HG02943 (cell line): ENCODE data around the gene AGO3.

Source experiments
- ATAC-seq: cut with Tn5 transposase; IDR thresholded peaks from one replicate; pipeline ENCODE4 v1.9.1; 2021; ENCODE audit warnings: mild to moderate bottlenecking, low read depth, moderate library complexity; ENCODE audit not compliant: unreplicated experiment

Gene AGO3

GRCh38 chr1:36093929-36094328 lies 163.0 kb downstream of the AGO3 start:
- ATAC-seq: no peak

GRCh38 chr1:36094621-36095061 lies 163.7 kb downstream of the AGO3 start:
- no peak for ATAC-seq

- no peak for ATAC-seq
Measured at GRCh38 chr1:36095760-36096405, 165.0 kb downstream of the AGO3 start.

GRCh38 chr1:36096500-36097432 lies 165.9 kb downstream of the AGO3 start:
- ATAC-seq: no peak

GRCh38 chr1:36097693-36098585 lies 167.0 kb downstream of the AGO3 start:
- ATAC-seq: no peak

- ATAC-seq: no peak
Measured at GRCh38 chr1:36098650-36099365, 167.9 kb downstream of the AGO3 start.

- no peak for ATAC-seq
Measured at GRCh38 chr1:36099681-36100341, 168.9 kb downstream of the AGO3 start.

- ATAC-seq: no peak
Measured at GRCh38 chr1:36100376-36100775, 169.5 kb downstream of the AGO3 start.

GRCh38 chr1:36101546-36101945 lies 170.6 kb downstream of the AGO3 start:
- no peak for ATAC-seq

GRCh38 chr1:36106269-36106668 lies 175.4 kb downstream of the AGO3 start:
- no peak for ATAC-seq

GRCh38 chr1:36107394-36107793 lies 176.5 kb downstream of the AGO3 start:
- ATAC-seq: no peak

- ATAC-seq: no peak
Measured at GRCh38 chr1:36108314-36108713, 177.4 kb downstream of the AGO3 start.

GRCh38 chr1:36109041-36109679 lies 178.3 kb downstream of the AGO3 start:
- no peak for ATAC-seq

- ATAC-seq: no peak
Measured at GRCh38 chr1:36111151-36111550, 180.2 kb downstream of the AGO3 start.

GRCh38 chr1:36112823-36113222 lies 181.9 kb downstream of the AGO3 start:
- no peak for ATAC-seq

- no peak for ATAC-seq
Measured at GRCh38 chr1:36114371-36114770, 183.5 kb downstream of the AGO3 start.

GRCh38 chr1:36115200-36115669 lies 184.3 kb downstream of the AGO3 start:
- ATAC-seq: no peak

- ATAC-seq: no peak
Measured at GRCh38 chr1:36115931-36116330, 185.0 kb downstream of the AGO3 start.

GRCh38 chr1:36116901-36117300 lies 186.0 kb downstream of the AGO3 start:
- no peak for ATAC-seq
